Measurements from ENCODE around the gene CYB561.

- TF ChIP-seq EZH2phosphoT487 (IDR thresholded peaks at IDR 0.05; ENCODE audit: insufficient read depth, low read depth) (no peak), EZH2 (IDR thresholded peaks at IDR 0.05; ENCODE audit: insufficient read depth, poor library complexity, severe bottlenecking) (no peak)
Observed at GRCh38 chr17:63450551-63450950, 4.4 kb upstream of the CYB561 start.

All from GM23248 (cell line).